Measurements from ENCODE around the gene C1QTNF1. TPM values are rescaled to one million over a fixed set of nuclear protein-coding genes. Genes with fewer than 3 reads are reported as not detected.

Gene C1QTNF1
- total and polyA plus RNA-seq, 8 donors = 5.3 to 31.2 (median 8.4) TPM

DNA sequence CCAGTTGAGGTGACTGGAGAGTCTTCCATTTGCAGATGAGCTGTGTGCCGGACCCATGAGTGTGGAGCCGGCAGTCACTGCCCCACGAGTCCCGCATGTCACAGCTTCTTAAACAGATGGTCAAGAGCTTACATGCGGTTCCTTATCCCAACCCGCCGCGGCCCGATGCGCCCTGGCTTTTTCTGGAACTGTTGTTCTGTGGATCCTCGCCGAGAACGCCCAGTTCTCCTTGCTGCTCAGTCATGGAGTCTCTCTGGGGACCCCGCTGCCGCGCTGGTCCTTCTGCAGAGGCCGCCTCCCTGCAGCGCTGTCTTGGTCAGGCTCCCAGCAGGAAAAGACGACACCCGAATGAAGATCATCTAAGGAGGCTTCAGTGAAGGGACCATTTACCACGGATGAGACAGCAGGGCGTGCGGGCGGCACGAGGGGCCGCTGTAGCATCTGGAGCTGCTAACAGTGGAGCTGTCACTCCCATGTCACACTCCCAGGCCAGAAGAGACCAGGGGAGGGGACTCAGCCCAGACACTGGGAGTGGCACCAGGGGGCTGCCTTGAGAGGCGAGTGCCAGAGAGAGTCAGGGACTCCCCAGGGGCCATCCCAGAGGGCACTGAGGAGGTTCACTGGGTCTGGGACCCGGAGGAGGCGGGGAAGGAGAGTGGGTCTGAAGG lies 33.5 kb upstream of the C1QTNF1 start:
- FAIRE-seq (no peak), ATAC-seq (no peak), DNase-seq (peak in 3 of 6 donors; percentile 25 to 65 (median 58))
- no peaks in the 10 kb centered on the region for H3K9me3 ChIP-seq
- H3K4me1 ChIP-seq = peaks cover 10 to 26% (median 19%) of the 10 kb centered on the region in 3 donors
- H3K27ac ChIP-seq = no peak overlapping the region
- intact Hi-C loops (cut with DNase I) = no loop called here
- no peak overlapping the region for H3K4me3 ChIP-seq
- 96 to 97% methylated on average over 29 of the region's 29 CpGs for WGBS, 2 donors
- no peaks in the 10 kb centered on the region for H3K27me3 ChIP-seq
- H3K36me3 ChIP-seq = peaks cover 0 to 13% (median 0%) of the 10 kb centered on the region in 3 donors
- TF ChIP-seq, protein P1, sequence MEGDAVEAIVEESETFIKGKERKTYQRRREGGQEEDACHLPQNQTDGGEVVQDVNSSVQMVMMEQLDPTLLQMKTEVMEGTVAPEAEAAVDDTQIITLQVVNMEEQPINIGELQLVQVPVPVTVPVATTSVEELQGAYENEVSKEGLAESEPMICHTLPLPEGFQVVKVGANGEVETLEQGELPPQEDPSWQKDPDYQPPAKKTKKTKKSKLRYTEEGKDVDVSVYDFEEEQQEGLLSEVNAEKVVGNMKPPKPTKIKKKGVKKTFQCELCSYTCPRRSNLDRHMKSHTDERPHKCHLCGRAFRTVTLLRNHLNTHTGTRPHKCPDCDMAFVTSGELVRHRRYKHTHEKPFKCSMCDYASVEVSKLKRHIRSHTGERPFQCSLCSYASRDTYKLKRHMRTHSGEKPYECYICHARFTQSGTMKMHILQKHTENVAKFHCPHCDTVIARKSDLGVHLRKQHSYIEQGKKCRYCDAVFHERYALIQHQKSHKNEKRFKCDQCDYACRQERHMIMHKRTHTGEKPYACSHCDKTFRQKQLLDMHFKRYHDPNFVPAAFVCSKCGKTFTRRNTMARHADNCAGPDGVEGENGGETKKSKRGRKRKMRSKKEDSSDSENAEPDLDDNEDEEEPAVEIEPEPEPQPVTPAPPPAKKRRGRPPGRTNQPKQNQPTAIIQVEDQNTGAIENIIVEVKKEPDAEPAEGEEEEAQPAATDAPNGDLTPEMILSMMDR (IDR thresholded peaks at IDR 0.05) = no peak

DNA sequence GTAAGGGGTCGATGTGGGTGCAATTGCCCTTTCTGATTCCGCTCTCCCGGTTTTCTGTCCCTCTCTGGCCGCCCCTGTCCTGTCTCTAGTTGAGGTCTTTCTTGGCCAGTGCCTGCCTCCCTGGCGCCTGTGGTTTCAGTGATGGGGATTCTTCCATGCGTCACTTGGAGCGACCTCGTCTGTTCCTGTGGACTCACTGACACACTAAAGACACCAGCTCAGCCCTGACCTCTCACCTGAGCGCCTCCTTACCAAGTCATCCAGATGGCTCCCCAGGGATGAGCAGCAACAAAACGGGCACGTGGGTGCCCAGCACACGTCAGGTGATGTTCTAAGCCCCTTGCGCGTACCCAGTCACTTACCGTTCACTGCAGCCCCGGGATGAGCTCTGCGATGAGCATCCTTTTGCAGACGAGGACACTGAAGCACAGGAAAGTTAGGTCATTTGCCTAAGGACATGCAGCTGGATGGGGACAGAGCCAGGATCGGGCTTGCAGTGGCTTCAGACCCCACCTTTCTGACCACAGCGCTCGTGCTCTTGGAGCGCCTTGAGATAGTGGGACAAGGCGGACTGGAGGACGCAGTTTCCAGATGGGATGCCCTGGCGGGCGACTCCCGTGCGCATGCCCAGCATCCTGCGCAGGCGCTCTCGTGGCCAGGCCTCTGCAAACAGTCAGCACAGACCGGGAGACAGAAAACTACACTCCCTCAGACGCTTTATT lies 32.8 kb upstream of the C1QTNF1 start:
- intact Hi-C loops (cut with DNase I) = no loop called here
- TF ChIP-seq, protein P1 (IDR thresholded peaks at IDR 0.05) = no peak
- H3K27me3 ChIP-seq = no peaks in the 10 kb centered on the region
- WGBS, 2 donors = 93 to 94% methylated on average over 32 to 33 of the region's 33 CpGs
- H3K4me3 ChIP-seq = no peak overlapping the region
- no peaks in the 10 kb centered on the region for H3K9me3 ChIP-seq
- H3K4me1 ChIP-seq = peaks cover 16 to 29% (median 24%) of the 10 kb centered on the region in 3 donors
- peak in 3 of 6 donors; percentile 23 to 63 (median 40) for DNase-seq
- FAIRE-seq = no peak
- H3K36me3 ChIP-seq = peaks cover 0 to 13% (median 0%) of the 10 kb centered on the region in 3 donors
- no peak for ATAC-seq
- no peak overlapping the region for H3K27ac ChIP-seq

DNA sequence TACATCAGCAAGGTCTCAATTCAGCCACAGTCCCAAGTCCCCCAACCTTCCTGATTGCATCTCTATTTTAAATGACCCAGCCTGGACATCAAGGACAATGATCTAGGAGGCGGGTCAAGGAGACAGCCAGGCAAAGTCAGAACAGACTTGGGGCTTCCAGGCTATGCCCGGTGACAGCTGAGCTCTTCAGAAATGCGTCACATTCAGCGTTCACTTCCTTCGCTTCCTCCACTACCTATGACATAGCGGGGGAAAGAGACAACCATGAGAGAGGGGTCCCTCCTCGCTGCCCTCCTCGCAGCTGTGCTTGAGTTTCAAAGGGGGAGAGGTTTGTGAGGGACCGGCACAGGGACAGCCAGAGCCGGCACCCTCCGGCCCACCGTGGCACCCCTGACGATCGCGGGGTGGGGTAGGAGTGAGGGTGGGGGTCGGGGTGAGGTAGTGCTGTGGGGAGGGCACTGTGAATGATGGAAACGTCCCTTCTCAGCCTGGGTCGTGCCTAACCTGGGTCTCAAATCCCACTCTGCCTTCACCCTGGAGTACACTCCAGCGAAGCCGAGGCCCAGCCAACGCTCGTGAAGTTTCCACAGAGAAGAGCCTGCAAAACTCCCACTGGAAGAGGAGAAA lies 31.9 kb upstream of the C1QTNF1 start:
- TF ChIP-seq, protein P1 (IDR thresholded peaks at IDR 0.05) = no peak
- H3K4me1 ChIP-seq = peaks cover 18 to 27% (median 19%) of the 10 kb centered on the region in 3 donors
- no peak for ATAC-seq
- WGBS, 2 donors = 92 to 95% methylated on average over 22 of the region's 22 CpGs
- H3K9me3 ChIP-seq = no peaks in the 10 kb centered on the region
- no peak for FAIRE-seq
- no peak overlapping the region for H3K27ac ChIP-seq
- intact Hi-C loops (cut with DNase I) = no loop called here
- DNase-seq = peak in 4 of 6 donors; percentile 1 to 47 (median 28)
- H3K4me3 ChIP-seq = no peak overlapping the region
- H3K36me3 ChIP-seq = peaks cover 0 to 13% (median 0%) of the 10 kb centered on the region in 3 donors
- no peaks in the 10 kb centered on the region for H3K27me3 ChIP-seq

DNA sequence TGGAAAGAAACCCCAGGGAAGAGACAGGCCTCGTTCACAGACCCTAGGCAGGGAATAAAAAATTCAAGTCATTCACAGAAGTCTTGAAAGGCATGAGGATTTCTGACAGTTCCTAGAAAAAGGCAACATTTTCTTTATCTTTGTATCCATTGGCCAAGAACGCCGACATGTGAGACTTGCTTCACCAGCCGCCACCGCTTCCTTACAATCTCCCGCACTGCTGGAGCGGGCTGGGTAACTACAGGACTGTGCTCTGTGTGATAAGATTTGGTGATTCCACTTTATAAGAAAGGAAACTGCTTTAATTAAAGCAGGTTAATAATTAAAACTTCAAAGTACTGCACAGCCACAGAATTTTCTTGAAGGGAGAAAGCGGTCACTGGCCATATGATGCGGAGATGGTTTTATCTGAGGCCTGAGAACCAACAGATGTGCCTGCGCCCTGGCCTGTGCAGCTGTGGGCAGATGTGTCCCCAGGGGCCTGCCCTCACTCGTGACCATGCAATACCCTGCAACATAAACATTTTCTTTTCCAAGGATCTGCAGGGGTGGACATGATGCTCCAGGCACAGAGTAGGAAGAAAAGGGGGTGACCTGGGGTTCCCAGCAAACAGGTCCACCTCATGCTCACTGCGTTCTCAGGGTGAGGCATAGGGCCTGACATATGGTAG lies 31.3 kb upstream of the C1QTNF1 start:
- Histone ChIP-seq H3K27me3 (no peaks in the 10 kb centered on the region), H3K36me3 (peaks cover 0 to 17% (median 0%) of the 10 kb centered on the region in 3 donors), H3K27ac (no peak overlapping the region), H3K4me3 (no peak overlapping the region), H3K4me1 (peaks cover 12 to 20% (median 16%) of the 10 kb centered on the region in 3 donors), H3K9me3 (no peaks in the 10 kb centered on the region)
- intact Hi-C loops (cut with DNase I) = no loop called here
- TF ChIP-seq, protein P1 (IDR thresholded peaks at IDR 0.05) = no peak
- ATAC-seq (no peak), FAIRE-seq (no peak), DNase-seq (peak in 4 of 6 donors; percentile 6 to 34 (median 14))
- 75 to 80% methylated on average over 12 of the region's 12 CpGs for WGBS, 2 donors
